HG03521 (cell line): ENCODE measurements around the gene KIF23.
A peak's percentile ranks its signal among the peaks of the same experiment; 100 is the strongest.
"Not testable (repeated sequence)": the region's sequence is repeated elsewhere in the genome, so short reads cannot be mapped to it uniquely, and the experiment has no call there.

Source experiments
- ATAC-seq: cut with Tn5 transposase; IDR thresholded peaks from one replicate; pipeline ENCODE4 v1.9.1; 2021; ENCODE audit warnings: mild to moderate bottlenecking, moderate library complexity; ENCODE audit not compliant: unreplicated experiment

KIF23 gene

DNA sequence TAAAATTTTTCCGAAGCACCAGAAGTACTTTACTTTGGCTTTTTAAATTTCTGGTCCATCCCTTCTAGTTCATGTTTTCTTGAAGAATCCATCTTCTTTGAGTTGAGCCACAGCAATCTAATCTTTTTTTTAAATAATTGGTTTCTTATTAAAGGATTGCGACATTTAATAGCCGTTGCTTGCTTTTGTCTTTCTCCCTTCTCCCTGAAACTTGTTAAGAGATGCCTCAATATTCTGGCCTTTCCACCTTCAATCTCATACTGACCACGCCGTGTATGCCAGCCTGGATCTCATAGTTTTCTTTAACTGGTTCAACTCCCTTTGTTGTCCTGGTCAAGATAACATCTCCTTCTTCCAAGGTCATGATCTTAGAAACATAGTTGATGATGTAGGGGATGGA lies 20.1 kb downstream of the KIF23 start:
- no peak for ATAC-seq

DNA sequence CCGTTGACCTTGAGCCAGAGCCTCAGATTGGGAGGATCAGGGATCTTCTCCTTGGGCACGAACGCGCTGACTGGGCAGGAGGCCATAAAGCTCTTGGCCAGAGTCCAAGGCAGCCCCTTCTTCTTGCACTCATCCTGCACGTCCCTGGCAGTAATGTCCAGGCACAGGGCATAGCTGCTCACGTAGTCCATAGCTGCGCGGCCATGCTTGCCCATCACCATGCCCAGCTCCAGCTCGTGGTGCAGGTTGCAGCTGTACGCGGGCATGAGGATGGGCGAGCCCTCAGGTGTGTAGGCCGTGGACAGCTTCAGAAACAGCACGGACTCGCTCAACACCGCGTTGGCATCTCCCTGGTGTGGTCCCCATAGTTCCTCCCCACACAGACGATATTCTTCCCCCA lies 20.5 kb downstream of the KIF23 start:
- ATAC-seq, result no peak

DNA sequence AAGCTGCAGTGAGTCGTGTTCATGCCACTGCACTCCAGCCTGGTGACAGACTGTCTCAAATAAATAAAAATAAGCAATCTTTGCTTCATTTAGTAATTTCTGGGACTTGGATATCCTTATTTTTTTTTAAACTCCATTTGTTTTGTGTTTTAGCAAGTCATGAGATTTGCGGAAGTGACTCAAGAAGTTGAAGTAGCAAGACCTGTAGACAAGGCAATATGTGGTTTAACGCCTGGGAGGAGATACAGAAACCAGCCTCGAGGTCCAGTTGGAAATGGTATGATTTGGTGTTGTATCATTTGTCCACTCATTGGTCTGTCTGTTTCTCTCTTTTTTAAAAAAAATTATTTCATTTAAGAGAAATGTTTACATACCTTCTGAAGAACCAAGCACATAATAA lies 21.8 kb downstream of the KIF23 start:
- no peak for ATAC-seq

DNA sequence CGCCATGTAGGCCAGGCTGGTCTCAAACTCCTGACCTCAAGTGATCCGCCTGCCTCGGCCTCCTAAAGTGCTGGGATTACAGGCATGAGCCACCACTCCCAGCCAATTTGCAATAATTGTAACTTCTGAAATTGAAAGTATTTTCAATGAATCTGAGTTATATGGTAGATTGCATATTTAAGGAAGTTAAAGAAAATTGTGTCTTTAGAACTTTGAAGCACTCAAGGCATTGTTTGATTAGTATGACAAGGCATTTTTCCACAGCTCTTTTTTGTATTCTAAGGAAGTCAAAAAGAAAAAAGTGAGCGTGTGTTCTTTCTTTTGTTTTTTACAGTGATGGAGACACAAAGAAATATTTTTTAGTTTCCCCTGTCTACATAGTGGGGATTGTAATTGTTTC lies 22.8 kb downstream of the KIF23 start:
- ATAC-seq, result no peak

DNA sequence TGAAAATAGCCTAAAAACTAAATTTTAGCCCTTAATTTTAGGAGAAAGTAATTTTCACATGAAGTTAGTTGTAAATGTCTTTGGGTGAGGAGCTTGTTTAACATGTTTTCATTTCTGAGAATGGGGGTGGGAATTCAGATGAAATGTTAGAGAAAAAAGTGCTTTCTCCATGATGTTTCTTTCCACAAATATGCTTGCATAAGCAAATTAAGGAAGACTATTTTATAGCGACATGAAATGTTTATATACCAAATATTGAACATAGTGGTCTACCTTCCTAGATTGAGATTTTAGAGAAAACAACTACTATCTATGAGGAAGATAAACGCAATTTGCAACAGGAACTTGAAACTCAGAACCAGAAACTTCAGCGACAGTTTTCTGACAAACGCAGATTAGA lies 25.5 kb downstream of the KIF23 start:
- ATAC-seq, result no peak

DNA sequence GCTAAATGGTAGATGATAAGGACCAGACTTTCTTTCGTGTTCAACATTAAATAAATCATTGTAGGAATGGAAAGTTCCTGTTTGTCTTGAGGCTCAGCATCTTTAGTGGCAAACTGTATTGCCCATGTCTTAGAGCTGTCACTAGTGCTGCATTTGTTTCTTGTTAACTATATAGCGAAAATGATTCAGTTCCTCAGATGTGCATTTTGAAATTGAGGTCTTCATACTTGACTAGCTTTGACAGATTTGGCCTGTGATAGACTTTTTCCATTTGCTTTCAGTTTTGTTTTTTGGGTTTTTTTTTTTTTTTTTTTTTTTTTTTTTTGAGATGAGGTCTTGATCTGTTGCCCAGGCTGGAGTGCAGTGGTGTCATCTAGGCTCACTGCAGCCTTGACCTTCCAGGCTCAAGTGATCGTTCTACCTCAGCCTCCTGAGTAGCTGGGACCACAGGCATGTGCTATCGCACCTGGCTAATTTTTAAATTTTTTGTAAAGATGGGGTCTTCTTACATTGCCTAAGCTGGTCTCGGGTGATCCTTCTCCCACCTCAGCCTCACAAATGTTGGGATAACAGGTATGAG lies 29.0 kb downstream of the KIF23 start:
- no peak for ATAC-seq

DNA sequence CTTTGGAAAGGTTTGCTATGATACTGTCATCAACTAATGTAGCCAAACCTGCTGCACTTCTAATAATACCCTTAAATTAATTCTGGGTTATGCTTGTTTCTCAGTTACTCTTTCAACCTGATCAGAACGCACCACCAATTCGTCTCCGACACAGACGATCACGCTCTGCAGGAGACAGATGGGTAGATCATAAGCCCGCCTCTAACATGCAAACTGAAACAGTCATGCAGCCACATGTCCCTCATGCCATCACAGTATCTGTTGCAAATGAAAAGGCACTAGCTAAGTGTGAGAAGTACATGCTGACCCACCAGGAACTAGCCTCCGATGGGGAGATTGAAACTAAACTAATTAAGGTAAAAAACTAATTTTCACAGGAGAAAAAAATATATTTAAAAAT lies 30.5 kb downstream of the KIF23 start:
- no peak for ATAC-seq

DNA sequence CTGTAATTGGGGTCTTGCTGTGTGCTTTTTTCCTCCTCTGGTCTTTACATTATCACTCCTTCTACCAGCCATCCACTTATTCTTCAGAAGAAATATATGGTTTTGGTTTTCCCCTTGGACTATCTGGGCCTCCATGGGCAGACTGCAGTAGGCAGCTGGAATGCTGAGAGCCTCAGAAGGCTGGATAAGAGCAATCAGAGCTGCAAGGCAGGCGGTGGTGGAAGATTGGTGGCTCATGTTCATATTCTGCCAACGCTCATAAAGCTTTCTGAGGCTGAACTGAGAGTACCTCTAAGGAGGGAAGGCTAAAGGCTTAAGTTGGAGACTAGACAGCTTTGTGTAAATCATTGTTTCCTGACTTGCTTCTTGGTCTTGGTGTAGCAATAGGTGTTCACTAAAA lies 32.8 kb downstream of the KIF23 start:
- no peak for ATAC-seq

DNA sequence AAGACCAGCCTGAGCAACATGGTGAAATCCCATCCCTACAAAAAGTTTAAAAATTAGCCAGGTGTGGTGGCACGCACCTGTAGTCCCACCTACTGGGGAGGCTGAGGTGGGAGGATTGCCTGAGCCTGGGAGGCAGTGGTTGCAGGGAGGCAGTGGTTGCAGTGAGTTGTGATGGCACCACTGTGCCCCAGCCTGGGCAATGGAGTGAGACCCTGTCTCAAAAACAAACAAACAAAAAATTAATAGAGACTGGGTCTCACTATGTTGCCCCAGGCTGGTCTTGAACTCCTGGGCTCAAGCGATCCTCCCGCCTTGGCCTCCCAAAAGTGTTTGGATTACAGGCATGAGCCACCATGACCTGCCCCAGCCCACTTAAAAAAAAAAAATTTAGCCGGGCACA lies 36.1 kb downstream of the KIF23 start:
- ATAC-seq, result not testable (repeated sequence)

DNA sequence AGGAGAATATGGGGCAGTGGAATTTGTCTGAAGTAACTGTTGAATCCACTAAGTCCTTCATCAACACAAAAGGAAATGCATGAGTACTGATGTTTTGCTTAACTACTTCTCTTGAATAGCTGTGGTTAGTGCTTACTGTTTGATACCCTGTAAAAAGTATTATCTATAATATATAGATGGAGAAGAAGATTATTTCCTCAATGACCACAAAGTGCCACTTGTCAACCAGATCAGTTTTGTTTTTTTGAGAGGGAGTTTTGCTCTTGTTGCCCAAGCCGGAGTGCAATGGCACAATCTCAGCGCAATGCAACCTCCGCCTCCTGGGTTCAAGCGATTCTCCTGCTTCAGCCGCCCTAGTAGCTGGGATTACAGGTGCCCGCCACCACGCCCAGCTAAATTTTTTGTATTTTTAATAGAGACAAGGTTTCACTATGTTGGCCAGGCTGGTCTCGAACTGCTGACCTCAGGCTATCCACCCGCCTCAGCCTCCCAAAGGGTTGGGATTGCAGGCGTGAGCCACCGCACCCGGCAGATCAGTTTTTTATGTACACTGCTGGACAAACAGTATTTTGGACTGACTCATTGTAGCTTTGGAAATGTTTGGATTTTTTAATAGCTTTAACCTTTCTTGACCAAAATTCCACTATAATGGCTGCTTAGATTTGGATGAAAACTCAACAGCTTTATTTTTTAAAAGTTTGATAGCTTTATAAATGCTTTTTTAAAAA lies 37.0 kb downstream of the KIF23 start:
- no peak for ATAC-seq

DNA sequence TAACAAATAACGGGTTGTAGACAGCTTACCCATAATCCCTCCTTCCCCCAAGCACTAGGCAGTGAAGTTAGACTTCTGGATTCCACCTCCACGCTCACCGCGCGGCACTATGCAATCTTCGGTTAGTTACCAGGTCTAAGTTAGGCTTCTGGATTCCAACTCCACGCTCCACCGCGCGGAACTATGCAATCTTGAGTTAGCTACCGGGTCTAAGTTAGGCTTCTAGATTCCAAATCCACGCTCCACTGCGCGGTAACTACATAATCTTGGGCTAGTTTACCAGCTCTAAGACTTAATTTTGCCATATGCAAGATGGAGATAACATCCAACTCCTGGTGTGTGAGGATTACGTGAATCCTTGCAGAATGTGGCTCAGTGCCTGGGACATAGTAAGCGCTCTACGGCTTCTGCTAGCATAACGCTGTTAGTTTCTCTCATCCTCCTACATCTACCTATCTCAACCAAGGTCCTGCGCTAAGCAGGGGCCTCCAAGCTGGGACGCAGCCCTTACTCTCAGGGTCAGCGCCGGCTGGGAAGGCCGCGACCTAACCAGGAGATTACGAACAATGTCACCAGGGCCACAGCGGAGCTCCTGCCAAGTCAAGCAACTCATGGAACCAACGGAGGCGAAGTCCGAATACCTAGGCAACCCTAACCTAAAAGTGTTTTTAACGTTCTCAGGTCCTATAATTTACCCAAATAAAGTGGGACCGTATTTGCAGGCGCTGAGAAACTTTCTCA lies 38.0 kb downstream of the KIF23 start:
- ATAC-seq, result peak; percentile 23

DNA sequence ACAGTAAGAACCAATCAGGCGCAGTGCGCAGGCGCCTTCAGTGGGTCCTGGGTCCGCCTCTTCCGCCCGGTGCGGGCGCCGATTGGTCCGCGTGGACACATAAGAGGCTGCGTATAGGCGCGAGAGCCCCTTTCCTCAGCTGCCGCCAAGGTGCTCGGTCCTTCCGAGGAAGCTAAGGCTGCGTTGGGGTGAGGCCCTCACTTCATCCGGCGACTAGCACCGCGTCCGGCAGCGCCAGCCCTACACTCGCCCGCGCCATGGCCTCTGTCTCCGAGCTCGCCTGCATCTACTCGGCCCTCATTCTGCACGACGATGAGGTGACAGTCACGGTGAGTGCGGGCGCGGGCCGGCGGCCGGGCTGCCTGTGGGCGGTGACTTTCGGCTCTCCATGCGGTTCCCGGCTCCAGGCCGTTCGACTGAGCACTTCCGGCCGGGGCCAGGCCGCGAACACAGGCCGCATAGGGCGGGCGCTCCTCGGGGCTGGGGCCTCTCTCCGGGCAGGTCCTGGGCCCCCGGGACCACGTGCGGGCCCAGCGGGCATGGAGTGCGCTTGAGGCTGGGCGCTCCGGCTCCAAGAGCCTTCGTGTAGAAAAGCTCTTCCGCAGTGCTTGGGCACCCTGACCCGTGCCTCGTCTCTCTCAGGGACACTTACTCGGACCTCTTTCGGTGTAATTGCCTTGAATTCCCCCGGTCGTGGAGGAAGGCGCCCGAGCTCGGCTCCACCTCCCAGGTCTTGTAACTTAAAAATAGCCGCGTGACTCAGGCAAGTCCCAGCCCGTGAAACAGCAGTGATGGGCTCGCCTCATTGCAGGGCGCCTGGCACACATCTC lies 38.8 kb downstream of the KIF23 start, which contains the start of gene RPLP1:
Gene RPLP1 (plus strand): TSS at position 127 of the 830 bp plus-strand sequence. CDS start 131 bp downstream, at position 258.
- ATAC-seq, result peak; percentile 84

DNA sequence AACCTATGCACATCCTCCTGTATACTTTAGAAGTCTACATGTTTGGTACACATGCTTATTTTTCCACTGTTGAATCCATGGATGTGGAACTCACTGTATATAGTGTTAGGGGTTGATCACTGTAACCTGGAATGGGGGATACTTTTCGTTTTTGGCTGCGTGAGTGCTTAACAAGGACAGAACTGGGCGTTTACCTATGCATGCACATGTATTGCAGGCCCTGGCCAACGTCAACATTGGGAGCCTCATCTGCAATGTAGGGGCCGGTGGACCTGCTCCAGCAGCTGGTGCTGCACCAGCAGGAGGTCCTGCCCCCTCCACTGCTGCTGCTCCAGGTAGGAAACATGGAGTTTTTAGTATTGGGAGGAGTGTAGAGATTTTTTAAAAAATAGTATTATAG lies 40.8 kb downstream of the KIF23 start:
- ATAC-seq, result no peak

DNA sequence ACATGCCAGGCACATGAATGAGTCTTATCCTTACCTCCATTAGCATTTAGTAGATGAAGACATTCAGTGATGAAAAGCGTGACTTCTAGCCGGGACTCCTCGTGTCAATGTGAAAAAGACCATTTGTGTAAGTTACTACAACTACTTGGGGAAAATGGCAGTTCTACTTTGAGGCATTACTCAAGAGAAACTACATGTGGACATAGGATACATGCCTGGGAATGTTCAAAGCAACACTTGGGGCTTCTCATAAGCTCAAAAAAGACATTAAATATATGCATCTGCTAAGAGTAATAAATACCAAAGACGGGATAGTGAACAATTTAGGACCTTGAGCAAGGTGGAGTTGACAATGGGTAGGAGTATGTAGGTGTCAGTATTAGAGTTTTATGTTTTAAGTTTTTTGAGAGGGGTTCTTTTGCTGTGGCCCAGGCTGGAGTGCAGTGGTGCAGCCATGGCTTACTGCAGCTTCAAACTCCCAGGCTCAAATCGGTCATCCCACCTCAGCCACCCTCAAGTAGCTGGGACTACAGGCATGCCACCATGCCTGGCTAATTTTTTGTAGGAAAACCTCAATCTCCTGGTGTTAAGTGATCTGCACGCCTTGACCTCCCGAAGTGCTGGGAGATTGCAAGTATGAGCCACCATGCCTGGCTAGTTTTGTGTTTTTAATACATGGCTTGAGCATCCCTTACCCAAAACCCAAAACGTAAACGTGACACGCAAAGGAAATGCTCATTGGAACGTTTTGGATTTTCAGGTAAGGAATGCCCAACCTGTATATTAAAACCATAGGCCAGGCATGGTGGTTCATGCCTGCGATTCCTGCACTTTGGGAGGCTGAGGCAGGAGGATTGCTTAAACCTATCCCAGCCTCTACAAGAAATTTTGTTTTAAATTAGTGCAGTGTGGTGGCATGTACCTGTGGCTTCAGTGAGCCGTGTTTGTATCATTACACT lies 42.3 kb downstream of the KIF23 start:
- ATAC-seq, result no peak

DNA sequence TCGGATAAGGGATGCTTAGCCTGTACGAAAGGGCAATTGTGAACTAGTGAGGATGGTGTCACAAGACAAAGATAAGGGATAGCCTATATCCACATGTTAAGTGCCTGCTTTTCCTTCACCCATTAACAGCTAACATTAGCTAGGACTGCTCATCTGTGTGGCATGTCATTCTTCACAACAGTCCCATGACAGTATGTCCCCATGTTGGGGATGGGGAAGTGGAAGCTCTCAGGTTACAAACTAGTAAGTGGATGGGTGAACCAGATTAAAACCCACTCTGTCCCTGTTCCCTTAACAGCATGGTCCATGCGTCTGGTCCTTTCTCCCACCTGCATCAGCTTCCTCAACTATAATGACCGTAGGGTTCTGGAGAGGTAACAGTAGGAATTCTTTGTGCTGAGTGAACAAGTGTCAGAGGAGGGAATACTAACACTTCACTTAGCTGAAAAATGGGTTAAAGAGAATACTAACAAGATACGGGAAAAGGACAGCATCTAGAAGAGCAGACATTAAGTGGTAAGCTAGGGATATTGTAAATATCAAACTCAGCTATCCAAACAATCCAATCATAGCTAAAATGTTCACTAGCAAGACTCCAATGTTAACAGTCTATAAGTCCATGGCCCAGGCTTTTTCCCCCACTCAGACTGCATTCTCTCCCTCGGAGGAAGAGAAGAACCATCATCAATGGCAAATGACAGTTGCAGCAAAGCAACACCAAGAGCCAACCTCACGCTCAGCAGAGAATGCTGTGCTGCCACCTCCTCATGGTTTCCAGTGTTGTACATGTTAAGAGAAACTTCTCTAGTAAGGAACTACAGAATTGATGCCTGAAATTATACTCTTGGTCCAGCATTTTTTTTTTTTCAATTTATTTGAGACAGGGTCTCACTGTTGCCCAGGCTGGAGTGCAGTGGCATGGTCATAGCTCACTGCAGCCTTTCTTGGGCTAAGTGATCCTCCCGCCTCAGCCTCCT lies 43.4 kb downstream of the KIF23 start:
- no peak for ATAC-seq

DNA sequence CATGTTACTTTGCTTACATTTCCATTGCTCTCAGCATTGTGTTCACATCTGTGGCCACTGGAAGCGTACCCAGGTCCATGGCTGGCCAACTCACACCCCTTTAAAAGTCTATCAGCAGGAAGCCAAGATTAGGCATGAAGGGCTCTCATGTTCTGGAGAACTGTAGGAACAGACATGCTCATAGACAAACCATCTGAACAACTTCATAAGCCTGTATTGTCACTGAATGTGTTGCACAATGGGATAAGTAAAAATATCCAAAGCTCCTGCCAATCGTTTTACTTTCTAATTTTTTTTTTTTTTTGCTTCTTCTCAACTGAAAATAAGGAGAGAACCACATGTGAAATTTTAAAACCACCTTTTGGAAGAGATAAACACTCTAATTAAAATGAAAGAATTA lies 44.9 kb downstream of the KIF23 start:
- no peak for ATAC-seq

DNA sequence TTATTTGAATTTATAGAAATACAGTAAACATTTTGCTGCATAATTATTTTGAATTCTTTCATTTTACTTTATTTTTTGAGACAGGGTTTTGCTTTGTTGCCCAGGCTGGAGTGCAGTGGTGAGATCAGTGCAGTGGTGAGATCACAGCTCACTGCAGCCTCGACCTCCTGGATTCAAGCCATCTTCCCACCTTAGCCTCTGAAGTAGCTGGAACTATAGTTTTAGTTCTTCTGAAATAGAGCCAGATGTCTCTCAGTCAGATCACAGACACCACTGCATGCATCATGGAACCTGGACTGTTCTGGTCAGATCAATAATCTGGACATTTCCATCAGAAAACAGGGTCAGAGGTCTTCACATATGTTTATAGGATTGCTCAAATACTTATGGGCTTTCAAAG lies 46.3 kb downstream of the KIF23 start:
- ATAC-seq, result no peak

DNA sequence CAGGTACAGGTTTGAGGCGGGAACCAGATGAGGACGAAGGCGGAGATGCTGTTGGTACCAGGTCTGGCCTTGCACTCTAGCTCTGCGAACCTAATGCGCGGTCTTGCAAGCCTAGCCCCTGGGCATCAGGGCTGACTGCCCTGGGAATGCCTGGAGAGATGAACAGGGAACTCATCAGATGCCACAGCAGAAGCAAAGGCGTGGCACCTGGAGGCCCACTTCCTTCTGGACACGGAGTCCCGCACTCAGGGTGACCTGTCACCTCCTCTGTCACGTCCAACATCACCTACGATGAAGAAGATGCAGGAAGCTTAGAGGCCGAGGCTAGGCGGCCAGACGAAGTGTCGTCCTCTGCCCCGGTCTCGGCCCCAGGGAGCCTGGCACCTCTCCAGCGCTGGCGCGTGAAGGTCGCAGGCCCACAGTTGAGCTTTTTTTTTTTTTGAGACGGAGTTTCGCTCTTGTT lies 47.9 kb downstream of the KIF23 start:
- ATAC-seq, result peak; percentile 13
